ENCODE measurements around the gene RPS21.

DNA sequence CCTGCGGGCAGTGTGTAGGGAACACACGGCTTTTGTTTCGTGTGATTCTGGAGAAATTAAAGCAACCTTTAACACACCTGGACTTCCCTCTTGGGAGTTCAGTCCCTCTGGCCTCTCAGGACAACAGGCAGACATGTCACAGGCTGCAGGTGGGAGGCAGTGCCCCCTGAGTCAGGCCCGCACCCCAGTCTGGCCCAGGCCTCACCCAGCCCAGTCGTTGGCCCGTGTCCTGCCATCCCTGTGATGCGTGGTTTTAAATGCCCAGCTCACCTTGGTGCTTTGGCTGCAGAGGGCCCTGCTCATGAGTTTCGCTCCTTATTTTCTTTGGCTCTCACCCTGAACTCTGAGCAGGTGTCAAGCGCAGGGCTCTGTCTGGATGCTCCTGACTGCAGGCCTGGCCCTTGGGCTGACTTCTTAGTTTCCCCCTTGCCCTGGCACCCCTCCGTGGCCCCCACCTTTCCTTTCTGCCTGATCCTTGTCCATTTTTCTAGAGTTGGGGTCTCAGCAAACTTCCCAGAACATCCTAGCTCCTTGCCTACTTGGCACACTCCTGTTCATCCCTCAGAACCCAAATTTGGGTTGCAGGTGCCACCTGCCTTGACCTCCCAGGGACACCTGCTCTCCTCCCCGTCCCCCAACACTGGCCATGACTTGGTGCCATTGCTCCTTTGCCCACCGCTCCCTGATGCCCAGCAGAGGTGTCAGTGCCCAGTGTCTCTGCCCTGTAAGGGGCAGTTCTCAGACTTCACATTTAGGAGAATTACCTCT is 22.4 kb downstream of the RPS21 start:
- TF ChIP-seq, protein P1, sequence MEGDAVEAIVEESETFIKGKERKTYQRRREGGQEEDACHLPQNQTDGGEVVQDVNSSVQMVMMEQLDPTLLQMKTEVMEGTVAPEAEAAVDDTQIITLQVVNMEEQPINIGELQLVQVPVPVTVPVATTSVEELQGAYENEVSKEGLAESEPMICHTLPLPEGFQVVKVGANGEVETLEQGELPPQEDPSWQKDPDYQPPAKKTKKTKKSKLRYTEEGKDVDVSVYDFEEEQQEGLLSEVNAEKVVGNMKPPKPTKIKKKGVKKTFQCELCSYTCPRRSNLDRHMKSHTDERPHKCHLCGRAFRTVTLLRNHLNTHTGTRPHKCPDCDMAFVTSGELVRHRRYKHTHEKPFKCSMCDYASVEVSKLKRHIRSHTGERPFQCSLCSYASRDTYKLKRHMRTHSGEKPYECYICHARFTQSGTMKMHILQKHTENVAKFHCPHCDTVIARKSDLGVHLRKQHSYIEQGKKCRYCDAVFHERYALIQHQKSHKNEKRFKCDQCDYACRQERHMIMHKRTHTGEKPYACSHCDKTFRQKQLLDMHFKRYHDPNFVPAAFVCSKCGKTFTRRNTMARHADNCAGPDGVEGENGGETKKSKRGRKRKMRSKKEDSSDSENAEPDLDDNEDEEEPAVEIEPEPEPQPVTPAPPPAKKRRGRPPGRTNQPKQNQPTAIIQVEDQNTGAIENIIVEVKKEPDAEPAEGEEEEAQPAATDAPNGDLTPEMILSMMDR (IDR thresholded peaks at IDR 0.05) = no peak
- TF ChIP-seq POLR2A (IDR thresholded peaks at IDR 0.05) = no peak

All from heart left ventricle (tissue), 13 donors.